ENCODE data around the gene PEX11G. TPM values are rescaled to one million over a fixed set of nuclear protein-coding genes. Genes with fewer than 3 reads are reported as not detected.

The PEX11G gene
- polyA plus RNA-seq, 1 experiment: 3.8 TPM

- Histone ChIP-seq H3K27me3 (ENCODE audit: control insufficient read depth, insufficient read depth, low read length) (no peaks in the 10 kb centered on the region), H3K4me3 (ENCODE audit: low read depth, low read length) (no peak overlapping the region), H3K36me3 (ENCODE audit: control insufficient read depth, insufficient read depth, low read length) (no peaks in the 10 kb centered on the region; the same call in 1 of the 2 replicates)
- no peak for DNase-seq (ENCODE audit: low read depth)
- ChIA-PET CTCF (interaction anchor here (0.8 to 1.0 kb wide), 2 partner anchors 11 to 370 kb away, joined by 3 read pairs; no protein-coding TSS in a partner anchor), POLR2A (interaction anchor here (0.5 kb wide), 1 partner anchor 402 kb away, joined by 5 read pairs; no protein-coding TSS in a partner anchor)
- TF ChIP-seq CTCF (IDR thresholded peaks at IDR 0.05; ENCODE audit: insufficient read depth, low read depth, low read length): no peak
Measured at GRCh38 chr19:7480222-7480969, 8.4 kb downstream of the PEX11G start.

- Histone ChIP-seq H3K4me3 (ENCODE audit: low read depth, low read length) (no peak overlapping the region), H3K27me3 (ENCODE audit: control insufficient read depth, insufficient read depth, low read length) (no peaks in the 10 kb centered on the region), H3K36me3 (ENCODE audit: control insufficient read depth, insufficient read depth, low read length) (no peaks in the 10 kb centered on the region; the same call in 1 of the 2 replicates)
- no peak for TF ChIP-seq CTCF (IDR thresholded peaks at IDR 0.05; ENCODE audit: insufficient read depth, low read depth, low read length)
- no peak for DNase-seq (ENCODE audit: low read depth)
- ChIA-PET CTCF (no interaction called here), POLR2A (no interaction called here)
Measured at GRCh38 chr19:7478843-7479227, 10.0 kb downstream of the PEX11G start.

- TF ChIP-seq CTCF (IDR thresholded peaks at IDR 0.05; ENCODE audit: insufficient read depth, low read depth, low read length): no peak
- Histone ChIP-seq H3K27me3 (ENCODE audit: control insufficient read depth, insufficient read depth, low read length) (no peaks in the 10 kb centered on the region), H3K4me3 (ENCODE audit: low read depth, low read length) (no peak overlapping the region), H3K36me3 (ENCODE audit: control insufficient read depth, insufficient read depth, low read length) (no peaks in the 10 kb centered on the region; the same call in 1 of the 2 replicates)
- ChIA-PET POLR2A (no interaction called here), CTCF (no interaction called here)
- DNase-seq (ENCODE audit: low read depth): no peak
Measured at GRCh38 chr19:7478173-7478842, 10.5 kb downstream of the PEX11G start.

GRCh38 chr19:7477758-7478157 is 11.1 kb downstream of the PEX11G start:
- H3K36me3 ChIP-seq (ENCODE audit: control insufficient read depth, insufficient read depth, low read length): no peaks in the 10 kb centered on the region; the same call in 1 of the 2 replicates
- TF ChIP-seq CTCF (IDR thresholded peaks at IDR 0.05; ENCODE audit: insufficient read depth, low read depth, low read length): no peak
- H3K4me3 ChIP-seq (ENCODE audit: low read depth, low read length): no peak overlapping the region
- ChIA-PET CTCF (no interaction called here), POLR2A (no interaction called here)
- DNase-seq (ENCODE audit: low read depth): no peak
- no peaks in the 10 kb centered on the region for H3K27me3 ChIP-seq (ENCODE audit: control insufficient read depth, insufficient read depth, low read length)

GRCh38 chr19:7476777-7477494 is 11.9 kb downstream of the PEX11G start:
- POLR2A ChIA-PET: no interaction called here
- CTCF ChIA-PET: no interaction called here
- Histone ChIP-seq H3K27me3 (ENCODE audit: control insufficient read depth, insufficient read depth, low read length) (no peaks in the 10 kb centered on the region), H3K36me3 (ENCODE audit: control insufficient read depth, insufficient read depth, low read length) (peaks cover 1% of the 10 kb centered on the region; the same call in 1 of the 2 replicates), H3K4me3 (ENCODE audit: low read depth, low read length) (no peak overlapping the region)
- no peak for TF ChIP-seq CTCF (IDR thresholded peaks at IDR 0.05; ENCODE audit: insufficient read depth, low read depth, low read length)
- no peak for DNase-seq (ENCODE audit: low read depth)
